Peyer's patch (tissue), 4 donors: ENCODE measurements around the gene RFPL2. TPM values are rescaled to one million over a fixed set of nuclear protein-coding genes. Genes with fewer than 3 reads are reported as not detected.
"Not testable (repeated sequence)": the region's sequence is repeated elsewhere in the genome, so short reads cannot be mapped to it uniquely, and the experiment has no call there.

Experiments
- DNase-seq, 3 donors: peaks; one replicate each; pipeline ENCODE4 v3.0.0-alpha.2; 2017 to 2019
- H3K27ac ChIP-seq, 4 donors: fragments of 200-600 bp; sonication (generic); one replicate each; pipeline ENCODE4 v1.5.1; 2016 to 2019
- H3K27me3 ChIP-seq, 2 donors: fragments of 200-600 bp; sonication (generic); one replicate each; pipeline ENCODE4 v1.5.1; 2019
- H3K36me3 ChIP-seq, 3 donors: fragments of 200-600 bp; sonication (generic); one replicate each; pipeline ENCODE4 v1.5.1; 2016 to 2019
- H3K4me1 ChIP-seq, 4 donors: fragments of 200-600 bp; sonication (generic); one replicate each; pipeline ENCODE4 v1.5.1; 2016 to 2019
- H3K4me3 ChIP-seq, 4 donors: fragments of 200-600 bp; sonication (generic); 1 replicate in 3 of 4; 2 replicates in 1 of 4; pipeline ENCODE4 v1.5.1; 2016 to 2019; ENCODE audit warnings: mild to moderate bottlenecking in 1 of 4
- H3K9me3 ChIP-seq, 4 donors: fragments of 200-600 bp; sonication (generic); one replicate each; pipeline ENCODE4 v1.5.1; 2016 to 2019; ENCODE audit warnings: mild to moderate bottlenecking in 1 of 4
- POLR2A ChIP-seq, 2 donors: fragments of 450-650 bp; IDR thresholded peaks; one replicate each; pipeline ENCODE4 v1.5.1; 2017; ENCODE audit warnings: antibody characterized with exemption in 2 of 2, mild to moderate bottlenecking in 2 of 2, moderate library complexity in 2 of 2
- total RNA-seq, 4 donors: library from RNA; depleted of rRNA; stranded (reverse); fragments of >200 nt; gene quantifications; one replicate each; pipeline ENCODE4 v1.1.0, GENCODE V29; 2016
- TF ChIP-seq, protein P1 (sequence below), 6 experiments: fragments of 450-650 bp in 4 of 6; fragments of 200-600 bp in 2 of 6; sonication (generic) in 1 of 6; IDR thresholded peaks; one replicate each; pipeline ENCODE4 v1.5.1; 2017 to 2019; ENCODE audit warnings: antibody characterized with exemption in 6 of 6, mild to moderate bottlenecking in 3 of 6, moderate library complexity in 1 of 6

Gene RFPL2
- total RNA-seq, 4 donors from 2014 or later = not detected

DNA sequence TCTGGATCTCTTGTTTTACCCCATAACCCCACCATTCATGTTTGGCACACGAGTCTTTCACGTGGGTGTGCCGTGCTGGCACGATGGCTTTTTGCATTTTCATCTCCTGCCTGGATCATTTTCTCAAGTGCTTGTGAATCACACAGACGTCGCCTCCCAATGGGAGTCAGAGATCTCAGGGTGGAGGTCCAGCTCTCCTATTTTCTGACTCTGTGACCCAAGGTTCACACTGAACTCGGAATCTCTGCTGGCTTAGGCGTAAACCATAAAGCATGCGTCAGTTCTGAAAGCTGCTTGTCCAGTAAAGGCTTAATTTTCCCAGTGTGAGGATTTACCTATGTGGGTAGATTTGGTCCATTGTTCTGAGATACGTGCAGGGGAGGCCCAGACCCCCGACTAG is 29.8 kb downstream of the RFPL2 start:
- Histone ChIP-seq H3K4me1 (peaks cover 0 to 9% (median 0%) of the 10 kb centered on the region in 4 donors), H3K9me3 (no peaks in the 10 kb centered on the region), H3K27me3 (peaks cover 0 to 10% of the 10 kb centered on the region in 2 donors), H3K36me3 (no peaks in the 10 kb centered on the region), H3K4me3 (no peak overlapping the region), H3K27ac (no peak overlapping the region)
- no peak for DNase-seq
- no peak for TF ChIP-seq POLR2A (IDR thresholded peaks at IDR 0.05)
- TF ChIP-seq, protein P1, sequence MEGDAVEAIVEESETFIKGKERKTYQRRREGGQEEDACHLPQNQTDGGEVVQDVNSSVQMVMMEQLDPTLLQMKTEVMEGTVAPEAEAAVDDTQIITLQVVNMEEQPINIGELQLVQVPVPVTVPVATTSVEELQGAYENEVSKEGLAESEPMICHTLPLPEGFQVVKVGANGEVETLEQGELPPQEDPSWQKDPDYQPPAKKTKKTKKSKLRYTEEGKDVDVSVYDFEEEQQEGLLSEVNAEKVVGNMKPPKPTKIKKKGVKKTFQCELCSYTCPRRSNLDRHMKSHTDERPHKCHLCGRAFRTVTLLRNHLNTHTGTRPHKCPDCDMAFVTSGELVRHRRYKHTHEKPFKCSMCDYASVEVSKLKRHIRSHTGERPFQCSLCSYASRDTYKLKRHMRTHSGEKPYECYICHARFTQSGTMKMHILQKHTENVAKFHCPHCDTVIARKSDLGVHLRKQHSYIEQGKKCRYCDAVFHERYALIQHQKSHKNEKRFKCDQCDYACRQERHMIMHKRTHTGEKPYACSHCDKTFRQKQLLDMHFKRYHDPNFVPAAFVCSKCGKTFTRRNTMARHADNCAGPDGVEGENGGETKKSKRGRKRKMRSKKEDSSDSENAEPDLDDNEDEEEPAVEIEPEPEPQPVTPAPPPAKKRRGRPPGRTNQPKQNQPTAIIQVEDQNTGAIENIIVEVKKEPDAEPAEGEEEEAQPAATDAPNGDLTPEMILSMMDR (IDR thresholded peaks at IDR 0.05) = no peak

DNA sequence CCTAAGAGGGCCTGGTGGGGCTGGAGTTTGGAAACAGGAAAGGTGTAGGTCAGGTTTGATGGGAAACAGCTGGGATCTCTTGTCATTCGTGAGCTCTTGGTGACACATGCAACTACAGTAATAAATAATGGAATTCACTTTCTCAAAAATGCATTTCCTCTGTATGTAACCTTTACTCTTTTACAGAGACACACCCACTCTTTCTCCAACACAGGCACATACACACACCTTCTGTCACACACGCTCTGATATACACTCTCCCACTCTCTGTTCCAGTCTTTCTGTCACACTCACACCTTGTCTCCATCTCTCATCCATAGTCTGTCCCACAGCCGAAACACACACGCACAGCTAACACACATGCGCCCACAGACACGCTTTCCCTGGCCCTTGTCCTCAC is 39.2 kb downstream of the RFPL2 start:
- H3K4me1 ChIP-seq = no peaks in the 10 kb centered on the region
- no peak for DNase-seq
- H3K4me3 ChIP-seq = no peak overlapping the region
- no peaks in the 10 kb centered on the region for H3K36me3 ChIP-seq
- no peak overlapping the region for H3K27ac ChIP-seq
- H3K27me3 ChIP-seq = no peaks in the 10 kb centered on the region
- no peak for TF ChIP-seq POLR2A (IDR thresholded peaks at IDR 0.05)
- TF ChIP-seq, protein P1 (IDR thresholded peaks at IDR 0.05) = no peak
- no peaks in the 10 kb centered on the region for H3K9me3 ChIP-seq

- H3K27ac ChIP-seq = no peak overlapping the region
- H3K9me3 ChIP-seq = no peaks in the 10 kb centered on the region
- H3K36me3 ChIP-seq = no peaks in the 10 kb centered on the region
- TF ChIP-seq, protein P1 (IDR thresholded peaks at IDR 0.05) = no peak
- no peak for TF ChIP-seq POLR2A (IDR thresholded peaks at IDR 0.05)
- H3K27me3 ChIP-seq = no peaks in the 10 kb centered on the region
- DNase-seq = no peak
- no peak overlapping the region for H3K4me3 ChIP-seq
- no peaks in the 10 kb centered on the region for H3K4me1 ChIP-seq
Measured at GRCh38 chr22:32164075-32164860, 40.6 kb downstream of the RFPL2 start.

DNA sequence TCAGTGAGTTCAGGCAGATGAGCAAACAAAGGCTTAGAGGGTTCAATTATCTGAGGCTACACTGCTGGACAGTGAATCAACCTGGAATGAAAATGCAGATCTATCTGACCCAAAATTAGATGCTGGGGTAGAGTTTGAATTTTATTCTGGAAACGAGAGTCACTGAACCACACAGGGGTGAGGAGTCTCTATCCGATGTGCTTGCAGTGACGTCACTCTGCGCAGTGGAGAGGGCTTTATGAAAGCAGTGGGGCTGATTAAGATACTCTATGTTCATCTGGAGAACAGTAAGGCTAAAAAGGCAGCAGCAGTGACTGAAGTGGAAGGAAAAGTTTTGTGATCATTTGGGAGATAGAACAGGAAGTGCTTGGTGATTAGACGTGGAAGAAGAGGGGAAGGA is 44.5 kb downstream of the RFPL2 start:
- H3K9me3 ChIP-seq = not testable (repeated sequence)

GRCh38 chr22:32158712-32159533 is 46.0 kb downstream of the RFPL2 start, which contains the start of gene C22orf42:
C22orf42 (minus strand) TSS chr22:32159303; CDS start chr22:32159215, 88 bp downstream.
- Histone ChIP-seq H3K27me3 (no peaks in the 10 kb centered on the region), H3K9me3 (no peaks in the 10 kb centered on the region), H3K27ac (no peak within 1 kb of the TSS), H3K4me1 (no peaks in the 10 kb centered on the region), H3K36me3 (no peaks in the 10 kb centered on the region), H3K4me3 (no peak within 1 kb of the TSS)
- DNase-seq = no peak
- TF ChIP-seq, protein P1 (IDR thresholded peaks at IDR 0.05) = no peak
- TF ChIP-seq POLR2A (IDR thresholded peaks at IDR 0.05) = no peak

More for the DNA sequence above, 44.5 kb downstream of the RFPL2 start:
- H3K4me3 ChIP-seq, H3K27ac ChIP-seq, H3K27me3 ChIP-seq, H3K4me1 ChIP-seq, H3K36me3 ChIP-seq, DNase-seq: not testable (repeated sequence)

GRCh38 chr22:32157632-32158031 is 47.2 kb downstream of the RFPL2 start:
- not testable (repeated sequence) for H3K36me3 ChIP-seq, H3K27me3 ChIP-seq, H3K4me1 ChIP-seq, H3K27ac ChIP-seq, H3K9me3 ChIP-seq, DNase-seq, H3K4me3 ChIP-seq

DNA sequence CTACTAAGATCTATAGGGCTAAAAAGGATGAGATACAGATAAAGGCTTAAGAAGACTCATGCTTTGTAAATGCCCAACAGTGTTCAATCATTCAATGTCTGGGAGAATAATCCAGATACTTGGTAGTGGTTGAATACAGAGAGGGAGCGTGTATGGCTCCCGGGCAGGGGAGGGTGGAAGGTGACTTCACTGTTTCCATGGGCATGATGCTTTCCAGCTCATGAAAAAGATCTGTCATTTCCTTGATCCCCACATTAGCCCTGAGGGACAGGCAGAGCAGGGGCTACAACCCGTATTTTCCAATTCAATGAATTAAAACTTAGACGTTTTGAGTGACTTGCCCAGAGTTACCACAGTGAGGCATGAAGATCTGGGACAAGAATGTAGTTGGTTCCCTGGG is 50.1 kb downstream of the RFPL2 start:
- H3K4me1 ChIP-seq, H3K9me3 ChIP-seq, H3K27me3 ChIP-seq, DNase-seq, H3K27ac ChIP-seq, H3K36me3 ChIP-seq, H3K4me3 ChIP-seq: not testable (repeated sequence)

DNA sequence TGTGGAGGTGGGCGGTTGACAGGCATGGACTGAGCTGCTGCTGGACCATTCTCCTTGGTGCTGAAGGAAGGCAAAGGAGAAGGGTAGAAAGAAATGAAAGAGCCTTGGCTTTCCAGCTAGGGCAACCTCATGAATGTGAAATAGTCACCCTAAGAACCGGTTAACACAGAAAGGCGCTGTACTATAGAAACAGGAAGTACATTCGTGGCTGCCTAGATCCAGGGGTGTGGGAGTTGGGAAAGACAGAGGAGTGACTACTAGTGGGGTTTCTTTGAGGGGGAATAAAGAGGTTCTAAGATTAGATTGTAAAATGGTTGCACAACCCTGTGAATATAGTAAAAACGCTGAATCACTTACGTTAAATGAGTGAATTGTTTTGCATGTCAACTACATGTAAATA is 53.2 kb downstream of the RFPL2 start:
- H3K27ac ChIP-seq, H3K4me1 ChIP-seq, DNase-seq, H3K4me3 ChIP-seq, H3K9me3 ChIP-seq, H3K27me3 ChIP-seq, H3K36me3 ChIP-seq: not testable (repeated sequence)

- H3K4me1 ChIP-seq, H3K27me3 ChIP-seq: not testable (repeated sequence)
Measured at GRCh38 chr22:32150647-32151046, 54.2 kb downstream of the RFPL2 start.

GRCh38 chr22:32148372-32148771 is 56.5 kb downstream of the RFPL2 start:
- not testable (repeated sequence) for H3K4me3 ChIP-seq, H3K27ac ChIP-seq, H3K36me3 ChIP-seq, H3K9me3 ChIP-seq, H3K4me1 ChIP-seq, DNase-seq, H3K27me3 ChIP-seq

More at GRCh38 chr22:32150647-32151046, 54.2 kb downstream of the RFPL2 start:
- not testable (repeated sequence) for H3K36me3 ChIP-seq, H3K9me3 ChIP-seq, H3K27ac ChIP-seq, DNase-seq, H3K4me3 ChIP-seq
